B cell (primary cell): ENCODE measurements around the gene THRB. TPM values are rescaled to one million over a fixed set of nuclear protein-coding genes. Genes with fewer than 3 reads are reported as not detected.

Experiments used
- ATAC-seq: fragments of 200-7000 bp; cut with Tn5 transposase; one replicate; pipeline ENCODE4 v1.10.0; 2021; ENCODE audit warnings: low read depth, mild to moderate bottlenecking, moderate number of reproducible peaks, moderate library complexity
- CTCF ChIA-PET: fragments of 350-600 bp; sonication (Branson Sonifier 250); formaldehyde crosslinking; loops from one replicate; lab custom pipeline; 2021; ENCODE audit warnings: antibody characterized with exemption, inconsistent platforms; lab: Charles Lee
- POLR2A ChIA-PET: fragments of 350-600 bp; sonication (Branson Sonifier 250); formaldehyde crosslinking; loops from one replicate; lab custom pipeline; 2021; ENCODE audit warnings: antibody characterized with exemption; lab: Charles Lee
- DNase-seq: peaks from one replicate; pipeline ENCODE4 v3.0.0; 2013
- H2AFZ ChIP-seq: 2 replicates; pipeline ENCODE4 v1.6.1; 2012; ENCODE audit warnings: mild to moderate bottlenecking, low read depth, low read length; ENCODE audit not compliant: insufficient read depth, poor library complexity, severe bottlenecking
- H3K27ac ChIP-seq, 2 donors: 1 replicate in 1 of 2; 2 replicates in 1 of 2; pipeline ENCODE4 v1.5.1; 2012 to 2013; ENCODE audit warnings: low read length in 2 of 2, mild to moderate bottlenecking in 2 of 2, moderate library complexity in 1 of 2
- H3K27me3 ChIP-seq, 4 experiments: fragments of 200-600 bp in 1 of 4; sonication (generic) in 1 of 4; replicated peaks in 1 of 4; 1 replicate in 2 of 4; 2 replicates in 2 of 4; pipeline versions ENCODE4 v1.6.1 to v1.7.0; 2013 to 2016; ENCODE audit warnings: low read length in 3 of 4, mild to moderate bottlenecking in 2 of 4, mixed read lengths in 1 of 4, moderate library complexity in 1 of 4; ENCODE audit not compliant: insufficient read depth in 4 of 4, control insufficient read depth in 3 of 4; ENCODE audit errors: control extremely low read depth in 1 of 4
- H3K36me3 ChIP-seq, 2 experiments: replicated peaks in 1 of 2; 1 replicate in 1 of 2; 2 replicates in 1 of 2; pipeline versions ENCODE4 v1.6.1 to v1.7.1; 2013; ENCODE audit warnings: low read length in 1 of 2; ENCODE audit not compliant: insufficient read depth in 2 of 2, control insufficient read depth in 1 of 2; ENCODE audit errors: control extremely low read depth in 1 of 2, extremely low read depth in 1 of 2
- H3K4me1 ChIP-seq, 2 donors: fragments of 200-600 bp in 1 of 2; sonication (generic) in 1 of 2; 1 replicate in 1 of 2; 2 replicates in 1 of 2; pipeline versions ENCODE4 v1.5.1 to v1.6.1; 2013 to 2017; ENCODE audit warnings: low read length in 2 of 2; ENCODE audit not compliant: control insufficient read depth in 2 of 2, insufficient read depth in 2 of 2
- H3K4me2 ChIP-seq: replicated peaks from 2 replicates; pipeline ENCODE3; 2012; ENCODE audit warnings: mild to moderate bottlenecking, low read depth, low read length; ENCODE audit not compliant: poor library complexity, severe bottlenecking
- H3K4me3 ChIP-seq, 5 experiments: fragments of 200-600 bp in 1 of 5; sonication (generic) in 1 of 5; 1 replicate in 3 of 5; 2 replicates in 2 of 5; pipeline versions ENCODE4 v1.5.1 to v1.7.0; 2011 to 2016; ENCODE audit warnings: low read length in 4 of 5, mild to moderate bottlenecking in 4 of 5, low read depth in 2 of 5, control low read depth in 1 of 5, moderate library complexity in 1 of 5; ENCODE audit not compliant: insufficient read depth in 1 of 5; ENCODE audit errors: control extremely low read depth in 1 of 5, extremely low read depth in 1 of 5
- H3K79me2 ChIP-seq: fragments of 200-600 bp; sonication (generic); one replicate; pipeline ENCODE4 v1.6.0; 2016; ENCODE audit warnings: low read length; ENCODE audit not compliant: control insufficient read depth, insufficient read depth
- H3K9ac ChIP-seq: fragments of 200-600 bp; sonication (generic); 2 replicates; pipeline ENCODE4 v1.6.1; 2017; ENCODE audit warnings: mild to moderate bottlenecking, low read length, moderate library complexity
- H3K9me3 ChIP-seq, 3 donors: one replicate each; pipeline versions ENCODE4 v1.6.1 to v1.7.1; 2013; ENCODE audit warnings: low read length in 2 of 3; ENCODE audit not compliant: control insufficient read depth in 2 of 3, insufficient read depth in 1 of 3; ENCODE audit errors: control extremely low read depth in 1 of 3
- H4K20me1 ChIP-seq: 2 replicates; pipeline ENCODE4 v1.6.0; 2012; ENCODE audit warnings: mild to moderate bottlenecking, low read length; ENCODE audit not compliant: insufficient read depth, control insufficient read depth, poor library complexity, severe bottlenecking
- H3K27ac Mint-ChIP-seq: one replicate; pipeline ENCODE4 v1.8.0; 2021; ENCODE audit warnings: mixed read lengths
- H3K27me3 Mint-ChIP-seq: one replicate; pipeline ENCODE4 v1.8.0; 2021; ENCODE audit warnings: mixed read lengths
- H3K4me1 Mint-ChIP-seq: one replicate; pipeline ENCODE4 v1.8.0; 2021; ENCODE audit warnings: mixed read lengths
- H3K4me3 Mint-ChIP-seq: one replicate; pipeline ENCODE4 v1.8.0; 2021; ENCODE audit warnings: mixed read lengths
- H3K9me3 Mint-ChIP-seq: one replicate; pipeline ENCODE4 v1.8.0; 2022; ENCODE audit warnings: mixed read lengths; ENCODE audit not compliant: insufficient read depth
- EZH2 ChIP-seq: IDR thresholded peaks from 2 replicates; pipeline ENCODE4 v1.6.1; 2012; ENCODE audit warnings: borderline replicate concordance, low read depth, mild to moderate bottlenecking, moderate library complexity, low read length; ENCODE audit not compliant: insufficient read depth, poor library complexity, severe bottlenecking
- WGBS: methylation state at CpG from one replicate; pipeline ENCODE4 v1.1.5; 2013; ENCODE audit warnings: missing lambda C conversion rate; ENCODE audit not compliant: insufficient coverage; 5-methylcytosine and 5-hydroxymethylcytosine counted together
- intact Hi-C: fragments of 100-400 bp; cut with micrococcal nuclease; formaldehyde crosslinking; loops from one replicate; pipeline ENCODE4 v1.10.0; 2022
- polyA plus RNA-seq: library from polyadenylated mRNA; depleted of rRNA; stranded (reverse); fragments of >200 nt; gene quantifications from 2 replicates; pipeline ENCODE4 v1.2.3, GENCODE V29; 2012
- total RNA-seq, 2 donors: library from RNA; stranded (reverse); fragments of 120-200 nt in 1 of 2; gene quantifications; 1 replicate in 1 of 2; 2 replicates in 1 of 2; pipeline versions ENCODE4 v1.2.3 to v1.2.4, GENCODE V29; 2013 to 2022
- TF ChIP-seq, protein P1 (sequence below): fragments of 200-600 bp; IDR thresholded peaks from one replicate; pipeline ENCODE4 v1.8.0; 2022; ENCODE audit warnings: antibody characterized with exemption, mild to moderate bottlenecking

THRB gene
- total and polyA plus RNA-seq, 2 donors (not counting 1 experiment from before 2014, with no cell fraction given), result 0.86 to 1.8 TPM

DNA sequence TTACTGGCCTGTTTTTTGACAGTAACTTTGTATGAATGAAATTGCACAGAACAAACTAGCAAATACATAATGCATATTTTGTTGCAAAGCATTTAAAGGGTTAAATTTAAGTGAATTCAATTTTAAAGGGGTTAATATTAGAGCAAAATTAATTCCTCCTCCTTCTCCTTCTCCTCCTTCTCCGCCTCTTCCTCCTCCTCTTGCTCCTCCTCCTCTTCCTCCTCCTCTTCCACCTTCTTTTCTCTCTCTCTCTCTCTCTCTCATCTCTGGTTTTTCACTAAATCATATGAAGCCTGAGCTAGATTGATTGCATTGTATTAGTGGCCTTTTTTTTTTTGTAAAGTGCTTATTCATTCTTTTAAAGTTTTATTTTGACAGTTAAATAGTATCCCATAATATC is 154.5 kb downstream of the THRB start:
- Histone ChIP-seq H3K36me3 (no peaks in the 10 kb centered on the region), H3K27ac (no peak overlapping the region), H3K4me1 (no peaks in the 10 kb centered on the region), H3K4me3 (no peak overlapping the region), H3K79me2 (no peaks in the 10 kb centered on the region), H3K9ac (no peak overlapping the region), H3K4me2 (no peak overlapping the region), H3K9me3 (peaks cover 0 to 2% (median 0%) of the 10 kb centered on the region in 3 donors), H3K27me3 (no peaks in the 10 kb centered on the region), H2AFZ (no peak overlapping the region), H4K20me1 (no peaks in the 10 kb centered on the region)
- POLR2A ChIA-PET, result interaction anchor here (0.6 kb wide), 1 partner anchor 46 kb away, joined by 3 read pairs; no protein-coding TSS in a partner anchor
- CTCF ChIA-PET, result no interaction called here
- no peak overlapping the region for H3K27ac Mint-ChIP-seq
- intact Hi-C loops, result no loop called here
- H3K27me3 Mint-ChIP-seq, result peaks cover 9% of the 10 kb centered on the region
- DNase-seq (no peak), ATAC-seq (no peak)
- H3K4me1 Mint-ChIP-seq, result no peaks in the 10 kb centered on the region
- no peak overlapping the region for H3K4me3 Mint-ChIP-seq
- no peaks in the 10 kb centered on the region for H3K9me3 Mint-ChIP-seq
- WGBS, result no CpG with 5 or more reads among the region's 1 CpG
- TF ChIP-seq EZH2, result no peak
- TF ChIP-seq, protein P1, sequence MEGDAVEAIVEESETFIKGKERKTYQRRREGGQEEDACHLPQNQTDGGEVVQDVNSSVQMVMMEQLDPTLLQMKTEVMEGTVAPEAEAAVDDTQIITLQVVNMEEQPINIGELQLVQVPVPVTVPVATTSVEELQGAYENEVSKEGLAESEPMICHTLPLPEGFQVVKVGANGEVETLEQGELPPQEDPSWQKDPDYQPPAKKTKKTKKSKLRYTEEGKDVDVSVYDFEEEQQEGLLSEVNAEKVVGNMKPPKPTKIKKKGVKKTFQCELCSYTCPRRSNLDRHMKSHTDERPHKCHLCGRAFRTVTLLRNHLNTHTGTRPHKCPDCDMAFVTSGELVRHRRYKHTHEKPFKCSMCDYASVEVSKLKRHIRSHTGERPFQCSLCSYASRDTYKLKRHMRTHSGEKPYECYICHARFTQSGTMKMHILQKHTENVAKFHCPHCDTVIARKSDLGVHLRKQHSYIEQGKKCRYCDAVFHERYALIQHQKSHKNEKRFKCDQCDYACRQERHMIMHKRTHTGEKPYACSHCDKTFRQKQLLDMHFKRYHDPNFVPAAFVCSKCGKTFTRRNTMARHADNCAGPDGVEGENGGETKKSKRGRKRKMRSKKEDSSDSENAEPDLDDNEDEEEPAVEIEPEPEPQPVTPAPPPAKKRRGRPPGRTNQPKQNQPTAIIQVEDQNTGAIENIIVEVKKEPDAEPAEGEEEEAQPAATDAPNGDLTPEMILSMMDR, result no peak

DNA sequence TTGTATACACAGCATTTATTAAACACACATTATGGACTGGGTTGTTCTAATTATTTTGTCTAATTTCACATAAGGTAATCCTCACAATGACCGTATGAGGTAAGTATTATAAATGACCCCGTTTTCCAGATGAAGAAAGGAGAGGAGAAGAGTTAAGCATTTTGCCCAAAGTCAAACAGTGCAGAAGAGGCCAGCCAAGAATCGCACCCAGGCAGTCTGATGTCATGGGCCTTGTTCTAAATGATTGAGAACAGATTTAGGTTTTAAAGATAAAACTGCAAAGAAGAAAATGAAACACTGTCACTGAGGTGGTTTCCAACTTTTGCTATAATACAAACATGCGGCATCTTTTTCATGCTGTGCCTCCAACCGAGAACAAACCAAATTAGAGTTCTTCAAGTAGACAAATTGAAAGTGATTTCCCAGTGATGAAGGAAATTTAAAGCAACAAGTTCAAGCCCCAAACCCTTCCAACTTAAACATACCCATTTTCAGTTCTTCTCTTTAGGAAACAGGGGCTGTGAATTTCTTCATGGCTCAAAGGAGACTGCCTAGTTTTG is 155.3 kb downstream of the THRB start:
- 73% methylated on average over 2 of the region's 5 CpGs for WGBS
- no peaks in the 10 kb centered on the region for H3K4me1 ChIP-seq
- no peaks in the 10 kb centered on the region for H3K79me2 ChIP-seq
- ChIA-PET CTCF (no interaction called here), POLR2A (no interaction called here)
- no peaks in the 10 kb centered on the region for H3K9me3 Mint-ChIP-seq
- H3K4me1 Mint-ChIP-seq, result no peaks in the 10 kb centered on the region
- no peak overlapping the region for H2AFZ ChIP-seq
- no peaks in the 10 kb centered on the region for H4K20me1 ChIP-seq
- no peak overlapping the region for H3K4me3 ChIP-seq
- ATAC-seq, result no peak
- H3K27ac Mint-ChIP-seq, result no peak overlapping the region
- no peak overlapping the region for H3K4me3 Mint-ChIP-seq
- H3K9me3 ChIP-seq, result peaks cover 0 to 2% (median 0%) of the 10 kb centered on the region in 3 donors
- no peak overlapping the region for H3K9ac ChIP-seq
- H3K27ac ChIP-seq, result no peak overlapping the region
- no peaks in the 10 kb centered on the region for H3K27me3 ChIP-seq
- TF ChIP-seq EZH2, result no peak
- TF ChIP-seq, protein P1, result no peak
- no peak for DNase-seq
- no peaks in the 10 kb centered on the region for H3K36me3 ChIP-seq
- intact Hi-C loops, result no loop called here
- H3K27me3 Mint-ChIP-seq, result peaks cover 4% of the 10 kb centered on the region
- H3K4me2 ChIP-seq, result no peak overlapping the region
